Measurements from ENCODE around the gene ZNF311.

DNA sequence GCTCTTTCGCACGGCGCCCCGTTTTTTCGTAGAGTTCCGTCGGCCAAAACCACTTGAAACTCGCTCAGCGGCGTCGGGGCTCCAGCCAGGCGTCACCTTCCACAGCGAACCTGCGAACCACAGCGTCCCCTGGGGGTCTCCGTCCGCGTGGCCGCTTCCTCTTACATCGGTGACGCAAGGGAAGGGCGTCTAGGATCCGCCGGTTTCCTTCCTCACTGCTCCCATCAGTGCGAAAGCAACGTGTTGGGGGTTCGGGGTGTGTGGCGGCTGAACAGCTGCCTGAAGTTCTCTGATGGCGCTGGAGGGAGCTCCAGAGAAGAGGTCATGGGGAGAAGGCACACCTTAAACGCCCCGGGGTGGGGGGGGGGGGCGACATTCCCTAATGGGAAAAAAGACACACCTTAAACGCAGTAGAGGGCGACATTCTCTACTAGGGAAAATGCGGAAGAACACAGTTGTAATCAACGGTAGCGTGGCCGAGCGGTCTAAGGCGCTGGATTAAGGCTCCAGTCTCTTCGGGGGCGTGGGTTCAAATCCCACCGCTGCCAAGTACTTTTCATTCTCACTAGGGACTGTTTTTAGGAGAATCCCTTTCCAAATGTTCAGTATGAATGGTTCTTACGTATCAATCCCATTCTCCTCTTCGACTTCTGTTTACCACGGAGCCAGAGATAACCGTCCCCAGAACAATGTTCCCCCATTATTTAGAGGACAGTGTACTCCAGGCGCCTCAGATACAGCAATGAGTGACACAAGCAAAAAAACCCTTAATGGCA lies 16.4 kb downstream of the ZNF311 start:
- no peak for TF ChIP-seq ETV6 (CRISPR knock-in tag; conservative IDR thresholded peaks at IDR 0.05)
- TF ChIP-seq, protein P1, sequence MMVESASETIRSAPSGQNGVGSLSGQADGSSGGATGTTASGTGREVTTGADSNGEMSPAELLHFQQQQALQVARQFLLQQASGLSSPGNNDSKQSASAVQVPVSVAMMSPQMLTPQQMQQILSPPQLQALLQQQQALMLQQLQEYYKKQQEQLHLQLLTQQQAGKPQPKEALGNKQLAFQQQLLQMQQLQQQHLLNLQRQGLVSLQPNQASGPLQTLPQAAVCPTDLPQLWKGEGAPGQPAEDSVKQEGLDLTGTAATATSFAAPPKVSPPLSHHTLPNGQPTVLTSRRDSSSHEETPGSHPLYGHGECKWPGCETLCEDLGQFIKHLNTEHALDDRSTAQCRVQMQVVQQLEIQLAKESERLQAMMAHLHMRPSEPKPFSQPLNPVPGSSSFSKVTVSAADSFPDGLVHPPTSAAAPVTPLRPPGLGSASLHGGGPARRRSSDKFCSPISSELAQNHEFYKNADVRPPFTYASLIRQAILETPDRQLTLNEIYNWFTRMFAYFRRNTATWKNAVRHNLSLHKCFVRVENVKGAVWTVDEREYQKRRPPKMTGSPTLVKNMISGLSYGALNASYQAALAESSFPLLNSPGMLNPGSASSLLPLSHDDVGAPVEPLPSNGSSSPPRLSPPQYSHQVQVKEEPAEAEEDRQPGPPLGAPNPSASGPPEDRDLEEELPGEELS (CRISPR knock-in tag; IDR thresholded peaks at IDR 0.05), result no peak
- no peak for TF ChIP-seq ZFYVE20 (CRISPR knock-in tag; IDR thresholded peaks at IDR 0.05; ENCODE audit: borderline replicate concordance, low read depth)
- TF ChIP-seq POLR2AphosphoS5 (IDR thresholded peaks at IDR 0.05; ENCODE audit: low read depth, low read length), result no peak
- TF ChIP-seq, protein P2, sequence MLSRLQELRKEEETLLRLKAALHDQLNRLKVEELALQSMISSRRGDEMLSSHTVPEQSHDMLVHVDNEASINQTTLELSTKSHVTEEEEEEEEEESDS (CRISPR knock-in tag; IDR thresholded peaks at IDR 0.05; ENCODE audit: borderline replicate concordance), result no peak
- TF ChIP-seq, protein P3, sequence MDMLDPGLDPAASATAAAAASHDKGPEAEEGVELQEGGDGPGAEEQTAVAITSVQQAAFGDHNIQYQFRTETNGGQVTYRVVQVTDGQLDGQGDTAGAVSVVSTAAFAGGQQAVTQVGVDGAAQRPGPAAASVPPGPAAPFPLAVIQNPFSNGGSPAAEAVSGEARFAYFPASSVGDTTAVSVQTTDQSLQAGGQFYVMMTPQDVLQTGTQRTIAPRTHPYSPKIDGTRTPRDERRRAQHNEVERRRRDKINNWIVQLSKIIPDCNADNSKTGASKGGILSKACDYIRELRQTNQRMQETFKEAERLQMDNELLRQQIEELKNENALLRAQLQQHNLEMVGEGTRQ (IDR thresholded peaks at IDR 0.05; ENCODE audit: low read depth, low read length), result no peak
- TF ChIP-seq, protein P3 (CRISPR knock-in tag; IDR thresholded peaks at IDR 0.05; ENCODE audit: borderline replicate concordance), result no peak
- TF ChIP-seq ZNF274 (CRISPR knock-in tag; IDR thresholded peaks at IDR 0.05), result no peak
- no peak for TF ChIP-seq POLR2A (IDR thresholded peaks at IDR 0.05; ENCODE audit: insufficient read depth in 1 of 2, low read depth in 2 of 2, low read length in 2 of 2)
- no peak for TF ChIP-seq ZSCAN29 (CRISPR knock-in tag; conservative IDR thresholded peaks at IDR 0.05)
- TF ChIP-seq THYN1 (CRISPR knock-in tag; IDR thresholded peaks at IDR 0.05; ENCODE audit: borderline replicate concordance, low read depth), result no peak
